HUES48 (cell line): ENCODE results near the gene SYTL5.

Experiments
- H3K27ac ChIP-seq: one replicate; pipeline ENCODE4 v1.7.0; 2013; ENCODE audit warnings: low read depth, low read length, inconsistent platforms
- H3K27me3 ChIP-seq: 2 replicates; pipeline ENCODE4 v1.6.1; 2013; ENCODE audit warnings: mild to moderate bottlenecking, low read length; ENCODE audit not compliant: control insufficient read depth, insufficient read depth
- H3K36me3 ChIP-seq: 2 replicates; pipeline ENCODE4 v1.6.1; 2013; ENCODE audit warnings: low read length; ENCODE audit not compliant: control insufficient read depth, insufficient read depth
- H3K4me1 ChIP-seq: 2 replicates; pipeline ENCODE4 v1.6.1; 2013; ENCODE audit warnings: mild to moderate bottlenecking, low read length; ENCODE audit not compliant: control insufficient read depth, insufficient read depth
- H3K4me3 ChIP-seq: 2 replicates; pipeline ENCODE4 v1.5.1; 2013; ENCODE audit warnings: mild to moderate bottlenecking, low read depth, low read length
- H3K9ac ChIP-seq: 2 replicates; pipeline ENCODE4 v1.6.1; 2013; ENCODE audit warnings: mild to moderate bottlenecking, low read depth, low read length, moderate library complexity
- H3K9me3 ChIP-seq: 2 replicates; pipeline ENCODE4 v1.6.1; 2013; ENCODE audit warnings: low read length; ENCODE audit not compliant: control insufficient read depth, insufficient read depth

SYTL5 gene

DNA sequence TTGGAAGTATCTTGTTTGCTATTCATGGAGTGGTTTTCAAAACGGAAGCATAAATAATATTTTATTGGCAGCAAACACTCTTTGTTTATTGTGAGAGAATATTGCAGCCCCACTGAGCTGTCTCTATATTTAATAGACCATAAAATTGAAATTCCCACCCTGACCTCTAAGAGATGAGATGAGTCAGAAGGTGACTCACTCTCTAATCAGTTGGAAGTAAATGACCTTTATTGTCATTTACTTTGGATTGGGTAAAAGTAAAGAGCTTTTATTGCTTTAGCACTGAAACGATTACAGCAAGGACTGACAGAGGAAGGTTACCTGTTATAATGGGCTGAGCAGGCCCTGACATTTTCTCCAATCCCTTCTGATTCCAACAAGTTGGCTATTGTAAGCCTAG is 55.0 kb downstream of the SYTL5 start:
- no peak overlapping the region for H3K9ac ChIP-seq
- H3K27ac ChIP-seq: peak overlapping the region; percentile 71

DNA sequence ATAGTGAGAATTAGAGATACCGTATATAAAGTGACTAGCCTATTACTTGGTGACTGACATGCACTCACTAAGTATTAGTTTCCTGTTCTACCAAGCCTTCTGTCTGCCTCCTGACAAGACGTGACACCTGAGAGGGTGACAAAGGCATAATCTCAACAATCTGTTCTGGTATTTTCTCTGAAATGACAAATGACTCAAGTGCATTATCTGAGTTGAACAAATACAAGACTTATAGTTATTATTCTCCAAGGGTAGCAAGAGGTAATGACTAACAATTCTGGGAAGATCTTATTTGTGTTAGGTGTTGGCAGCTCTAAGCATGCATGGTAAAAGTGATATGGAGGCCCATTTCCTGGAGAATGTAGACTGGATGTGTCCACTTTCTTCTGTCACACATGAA is 60.6 kb downstream of the SYTL5 start:
- no peak overlapping the region for H3K4me3 ChIP-seq
- H3K4me1 ChIP-seq: no peaks in the 10 kb centered on the region
- H3K9ac ChIP-seq: no peak overlapping the region
- H3K27me3 ChIP-seq: peaks cover 1% of the 10 kb centered on the region; the same call in 1 of the 2 replicates
- no peaks in the 10 kb centered on the region for H3K9me3 ChIP-seq
- H3K36me3 ChIP-seq: no peaks in the 10 kb centered on the region
- H3K27ac ChIP-seq: no peak overlapping the region

More for the DNA sequence above, 55.0 kb downstream of the SYTL5 start:
- Histone ChIP-seq H3K9me3 (no peaks in the 10 kb centered on the region), H3K36me3 (no peaks in the 10 kb centered on the region), H3K4me1 (0 out of 2 replicates have a peak, but pooled peaks cover 5% of the 10 kb centered on the region), H3K4me3 (no peak overlapping the region), H3K27me3 (no peaks in the 10 kb centered on the region)

- Histone ChIP-seq H3K9ac (no peak overlapping the region), H3K4me1 (no peaks in the 10 kb centered on the region), H3K36me3 (no peaks in the 10 kb centered on the region), H3K27me3 (peaks cover 3% of the 10 kb centered on the region; the same call in 1 of the 2 replicates), H3K4me3 (no peak overlapping the region), H3K9me3 (no peaks in the 10 kb centered on the region), H3K27ac (no peak overlapping the region)
Measured at GRCh38 chrX:38069273-38069672, 62.9 kb downstream of the SYTL5 start.

GRCh38 chrX:38069991-38070390 is 63.6 kb downstream of the SYTL5 start:
- Histone ChIP-seq H3K4me3 (no peak overlapping the region), H3K9me3 (no peaks in the 10 kb centered on the region), H3K27ac (no peak overlapping the region), H3K4me1 (no peaks in the 10 kb centered on the region), H3K9ac (no peak overlapping the region), H3K36me3 (no peaks in the 10 kb centered on the region), H3K27me3 (peaks cover 3% of the 10 kb centered on the region; the same call in 1 of the 2 replicates)

DNA sequence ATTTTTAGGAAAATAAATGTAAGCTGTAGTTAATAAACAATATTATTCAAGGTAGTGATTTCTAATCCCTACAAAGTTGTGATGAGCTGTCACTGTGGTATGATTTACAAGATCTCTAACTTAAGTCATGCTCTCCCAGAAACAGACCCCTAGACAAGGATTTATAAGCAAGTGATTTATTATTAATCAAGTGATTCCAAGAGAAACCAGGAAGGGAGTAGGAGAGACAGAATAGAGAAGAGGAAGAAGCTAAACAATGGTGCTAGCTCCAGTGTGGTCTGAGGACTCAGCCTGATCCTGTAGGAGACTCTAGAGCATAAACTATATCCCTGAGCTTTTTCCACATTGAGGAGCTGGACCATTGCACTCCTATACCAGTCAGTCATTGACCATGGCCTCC is 73.1 kb downstream of the SYTL5 start:
- Histone ChIP-seq H3K9me3 (no peaks in the 10 kb centered on the region), H3K27me3 (no peaks in the 10 kb centered on the region), H3K36me3 (no peaks in the 10 kb centered on the region), H3K27ac (no peak overlapping the region), H3K9ac (no peak overlapping the region), H3K4me3 (no peak overlapping the region), H3K4me1 (no peaks in the 10 kb centered on the region)

DNA sequence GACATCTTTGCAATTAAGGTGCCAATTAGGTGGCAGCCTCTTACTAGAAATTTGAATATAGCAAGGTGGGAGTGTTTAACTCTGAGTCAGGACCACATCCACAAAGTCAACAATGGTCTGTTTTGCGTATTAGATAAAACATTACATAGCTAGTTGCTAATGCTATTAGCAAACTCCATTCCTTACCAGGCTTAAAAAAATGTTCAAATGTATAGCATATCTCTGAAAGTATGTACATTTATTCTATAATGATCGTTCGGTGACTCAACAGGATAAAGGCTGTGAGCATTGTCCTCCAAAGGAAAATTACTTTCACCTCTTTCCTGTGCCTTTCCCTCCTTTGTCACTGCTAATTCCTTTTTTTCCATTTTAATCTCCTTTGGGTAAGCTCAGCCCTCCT is 74.5 kb downstream of the SYTL5 start:
- Histone ChIP-seq H3K36me3 (no peaks in the 10 kb centered on the region), H3K9ac (no peak overlapping the region), H3K9me3 (no peaks in the 10 kb centered on the region), H3K4me3 (no peak overlapping the region), H3K27me3 (no peaks in the 10 kb centered on the region), H3K27ac (no peak overlapping the region), H3K4me1 (no peaks in the 10 kb centered on the region)

DNA sequence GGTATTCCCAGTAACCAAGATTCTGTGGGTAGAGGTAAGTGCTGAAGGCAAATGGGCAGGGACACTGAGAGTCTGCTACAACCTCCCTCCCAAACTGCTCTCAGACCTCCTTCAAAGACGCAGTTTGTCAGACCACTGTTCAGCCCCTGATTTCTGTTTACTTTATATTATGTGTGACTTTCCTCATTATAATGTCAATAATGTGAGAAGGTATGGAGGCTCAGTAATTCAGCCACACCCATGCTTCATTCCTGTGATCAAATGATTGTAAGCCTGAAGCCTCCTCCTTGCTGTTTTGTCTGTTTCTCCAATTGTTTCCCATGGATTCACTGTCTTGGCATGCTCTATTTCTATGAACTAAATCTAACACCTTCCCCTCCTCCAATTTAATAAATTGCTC is 75.6 kb downstream of the SYTL5 start:
- H3K9ac ChIP-seq: no peak overlapping the region
- H3K27ac ChIP-seq: no peak overlapping the region
- H3K9me3 ChIP-seq: no peaks in the 10 kb centered on the region
- no peaks in the 10 kb centered on the region for H3K4me1 ChIP-seq
- H3K4me3 ChIP-seq: no peak overlapping the region
- no peaks in the 10 kb centered on the region for H3K27me3 ChIP-seq
- H3K36me3 ChIP-seq: no peaks in the 10 kb centered on the region

DNA sequence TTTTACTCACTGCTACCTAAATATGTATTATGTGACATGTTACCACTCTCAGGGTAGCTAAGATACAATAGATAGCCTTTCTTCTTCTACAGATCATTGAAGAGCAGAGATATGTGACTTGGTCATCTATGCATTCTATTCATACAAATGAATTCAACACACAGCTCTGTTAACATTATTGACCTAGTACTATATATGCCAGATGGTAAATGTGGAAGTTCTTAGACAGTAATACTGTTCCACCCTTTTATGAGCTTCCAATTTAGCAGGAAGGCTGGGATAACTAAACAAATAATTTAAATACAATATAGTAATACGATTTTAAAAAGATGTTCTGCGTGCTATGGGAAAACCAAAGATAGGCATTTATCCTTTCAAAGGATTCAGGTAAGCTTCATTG is 76.0 kb downstream of the SYTL5 start:
- Histone ChIP-seq H3K27me3 (no peaks in the 10 kb centered on the region), H3K27ac (no peak overlapping the region), H3K9me3 (no peaks in the 10 kb centered on the region)

GRCh38 chrX:38085813-38086212 is 79.5 kb downstream of the SYTL5 start:
- Histone ChIP-seq H3K4me1 (no peaks in the 10 kb centered on the region), H3K9ac (no peak overlapping the region), H3K36me3 (no peaks in the 10 kb centered on the region), H3K27me3 (no peaks in the 10 kb centered on the region), H3K27ac (no peak overlapping the region), H3K4me3 (no peak overlapping the region), H3K9me3 (no peaks in the 10 kb centered on the region)

More for the DNA sequence above, 76.0 kb downstream of the SYTL5 start:
- H3K4me3 ChIP-seq: no peak overlapping the region
- H3K36me3 ChIP-seq: no peaks in the 10 kb centered on the region
- no peaks in the 10 kb centered on the region for H3K4me1 ChIP-seq
- no peak overlapping the region for H3K9ac ChIP-seq

GRCh38 chrX:38086451-38087215 is 80.3 kb downstream of the SYTL5 start:
- H3K4me1 ChIP-seq: no peaks in the 10 kb centered on the region
- H3K27me3 ChIP-seq: no peaks in the 10 kb centered on the region
- no peak overlapping the region for H3K27ac ChIP-seq
- H3K4me3 ChIP-seq: no peak overlapping the region
- no peaks in the 10 kb centered on the region for H3K36me3 ChIP-seq
- no peak overlapping the region for H3K9ac ChIP-seq
- no peaks in the 10 kb centered on the region for H3K9me3 ChIP-seq

DNA sequence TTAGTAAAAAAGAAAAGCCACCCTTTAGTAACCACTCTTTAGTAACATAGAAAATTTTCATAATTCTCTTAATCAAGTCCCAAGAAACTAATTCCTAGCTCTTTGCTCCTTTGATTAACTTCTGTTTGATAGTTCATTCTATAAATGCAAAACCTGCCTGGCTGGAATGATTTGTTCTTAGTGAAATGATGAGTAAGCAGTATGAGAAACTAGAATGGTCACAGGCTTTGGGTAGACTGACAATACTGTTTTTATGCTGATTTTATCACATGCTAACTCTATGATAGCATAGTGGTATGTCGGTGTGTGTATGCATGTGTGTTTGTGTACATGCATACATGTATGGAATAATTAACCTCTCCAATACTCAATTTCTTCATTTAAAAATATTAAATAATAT is 81.2 kb downstream of the SYTL5 start:
- Histone ChIP-seq H3K9me3 (no peaks in the 10 kb centered on the region), H3K9ac (no peak overlapping the region), H3K36me3 (no peaks in the 10 kb centered on the region), H3K4me1 (no peaks in the 10 kb centered on the region), H3K27ac (no peak overlapping the region), H3K27me3 (no peaks in the 10 kb centered on the region), H3K4me3 (no peak overlapping the region)
